Hepatocyte (in vitro differentiated cells): ENCODE measurements around the gene TRIM14. TPM values are rescaled to one million over a fixed set of nuclear protein-coding genes. Genes with fewer than 3 reads are reported as not detected.

Source experiments
- DNase-seq: peaks from one replicate; pipeline ENCODE4 v3.0.0-alpha.2; 2016; ENCODE audit warnings: low spot score
- H2AFZ ChIP-seq: fragments of 200-600 bp; sonication (generic); 2 replicates; pipeline ENCODE4 v1.6.0; 2016; ENCODE audit warnings: antibody characterized with exemption, mild to moderate bottlenecking
- H3K27ac ChIP-seq: fragments of 200-600 bp; sonication (generic); 2 replicates; pipeline ENCODE4 v1.5.1; 2016; ENCODE audit warnings: mild to moderate bottlenecking
- H3K27me3 ChIP-seq: fragments of 200-600 bp; sonication (generic); 2 replicates; pipeline ENCODE4 v1.6.1; 2016
- H3K36me3 ChIP-seq: fragments of 200-600 bp; sonication (generic); replicated peaks from 2 replicates; pipeline ENCODE4 v1.5.1; 2016; ENCODE audit warnings: low read depth; ENCODE audit not compliant: insufficient read depth
- H3K4me1 ChIP-seq: fragments of 200-600 bp; sonication (generic); 2 replicates; pipeline ENCODE4 v1.5.1; 2016; ENCODE audit warnings: mild to moderate bottlenecking, moderate library complexity; ENCODE audit not compliant: insufficient read depth
- H3K4me2 ChIP-seq: fragments of 200-600 bp; sonication (generic); 2 replicates; pipeline ENCODE4 v1.6.0; 2016
- H3K4me3 ChIP-seq: fragments of 200-600 bp; sonication (generic); 2 replicates; pipeline ENCODE4 v1.5.1; 2016; ENCODE audit warnings: mild to moderate bottlenecking
- H3K79me2 ChIP-seq: fragments of 200-600 bp; sonication (generic); 2 replicates; pipeline ENCODE4 v1.6.0; 2017; ENCODE audit warnings: mild to moderate bottlenecking
- H3K9me2 ChIP-seq: fragments of 200-600 bp; sonication (generic); replicated peaks from 2 replicates; pipeline ENCODE4 v1.6.0; 2017; ENCODE audit warnings: mild to moderate bottlenecking; ENCODE audit not compliant: insufficient read depth
- H3K9me3 ChIP-seq: fragments of 200-600 bp; sonication (generic); 2 replicates; pipeline ENCODE4 v1.5.1; 2016; ENCODE audit warnings: low read depth, mild to moderate bottlenecking
- H4K20me1 ChIP-seq: fragments of 200-600 bp; sonication (generic); 2 replicates; pipeline ENCODE4 v1.6.0; 2016; ENCODE audit warnings: mild to moderate bottlenecking; ENCODE audit not compliant: insufficient read depth, poor library complexity, severe bottlenecking
- EZH2 ChIP-seq: fragments of 200-600 bp; sonication (generic); IDR thresholded peaks from 2 replicates; pipeline ENCODE4 v1.6.1; 2016; ENCODE audit warnings: antibody characterized with exemption, mild to moderate bottlenecking, borderline replicate concordance
- EZH2phosphoT487 ChIP-seq: fragments of 200-600 bp; sonication (generic); IDR thresholded peaks from one replicate; pipeline ENCODE4 v1.6.1; 2018; ENCODE audit warnings: antibody characterized with exemption, mild to moderate bottlenecking, low read depth, moderate library complexity; ENCODE audit not compliant: unreplicated experiment, severe bottlenecking
- WGBS: methylation state at CpG from one replicate; pipeline ENCODE4 v1.1.6; 2016; ENCODE audit warnings: low lambda C conversion rate; ENCODE audit errors: missing lambda C conversion rate; 5-methylcytosine and 5-hydroxymethylcytosine counted together
- polyA plus RNA-seq: library from polyadenylated mRNA; unstranded; fragments of >200 nt; fragmentation: Nextera tagmentation; extraction: Ambion mirVana; gene quantifications from 2 replicates; pipeline ENCODE4 v1.2.1, GENCODE V29; 2016
- total RNA-seq: library from RNA; depleted of rRNA; stranded (reverse); fragments of >200 nt; gene quantifications from 2 replicates; pipeline ENCODE4 v1.2.3, GENCODE V29; 2014
- TF ChIP-seq, protein P1 (sequence below): fragments of 200-600 bp; sonication (generic); IDR thresholded peaks from 2 replicates; pipeline ENCODE4 v1.5.1; 2016; ENCODE audit warnings: antibody characterized with exemption, mild to moderate bottlenecking; ENCODE audit not compliant: poor library complexity

TRIM14 gene
- total and polyA plus RNA-seq, 2 experiments from 2014 or later = 8.1 to 10.0 TPM

DNA sequence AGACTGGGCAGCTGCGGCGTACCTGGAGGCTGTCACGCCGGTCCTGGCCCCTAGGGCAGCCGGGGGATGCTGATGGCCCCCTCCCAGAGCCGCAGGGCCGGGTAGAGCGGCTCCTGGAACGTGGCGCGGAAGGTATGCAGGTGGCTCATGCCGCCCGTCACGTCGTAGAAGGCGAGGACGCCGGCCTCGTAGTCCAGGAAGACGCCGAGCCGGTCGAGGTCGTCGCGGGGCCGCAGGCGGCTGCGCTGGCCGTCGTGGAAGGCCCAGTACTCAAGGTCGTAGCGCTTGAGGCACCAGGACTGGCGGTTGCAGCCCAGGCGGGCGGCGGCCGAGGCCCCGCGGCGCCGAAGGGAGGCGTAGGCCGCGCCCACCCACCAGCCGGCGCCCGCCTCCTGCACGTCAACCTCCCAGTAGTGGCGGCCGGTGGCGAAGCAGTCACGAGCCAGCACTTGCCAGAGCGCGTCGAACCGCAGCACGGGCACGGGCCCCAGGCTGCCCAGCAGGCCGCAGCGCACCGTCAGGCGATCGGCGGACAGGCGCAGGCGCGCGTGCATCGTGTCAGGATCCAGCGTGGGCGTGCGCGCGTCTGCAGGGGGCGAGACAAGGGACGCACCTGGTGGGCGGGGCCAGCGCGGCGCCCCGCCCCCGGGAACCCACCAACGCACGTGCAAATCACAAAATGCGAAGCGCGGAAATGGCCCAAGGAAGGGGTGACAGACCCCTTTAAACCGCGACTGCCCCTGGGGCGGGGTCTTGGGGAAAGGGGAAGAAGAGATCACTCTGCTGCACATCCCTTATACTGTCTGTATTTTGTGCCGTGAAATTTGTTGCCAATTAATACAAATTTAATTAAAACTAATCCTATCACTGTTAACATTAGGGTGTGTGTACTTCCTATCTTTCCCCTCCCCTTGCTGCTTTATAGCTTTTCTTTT is 31.3 kb downstream of the TRIM14 start:
- H3K9me3 ChIP-seq = no peaks in the 10 kb centered on the region
- peak overlapping the region; percentile 33 for H2AFZ ChIP-seq
- H3K9me2 ChIP-seq = no peaks in the 10 kb centered on the region
- H3K4me1 ChIP-seq = no peaks in the 10 kb centered on the region
- H3K27me3 ChIP-seq = no peaks in the 10 kb centered on the region
- H3K4me2 ChIP-seq = peak overlapping the region; percentile 73
- no peak overlapping the region for H3K4me3 ChIP-seq
- no peaks in the 10 kb centered on the region for H4K20me1 ChIP-seq
- peak; percentile 77 for DNase-seq
- whole genome bisulfite sequencing = 28% methylated on average over 91 of the region's 92 CpGs
- H3K36me3 ChIP-seq = no peaks in the 10 kb centered on the region
- no peaks in the 10 kb centered on the region for H3K79me2 ChIP-seq
- TF ChIP-seq, protein P1, sequence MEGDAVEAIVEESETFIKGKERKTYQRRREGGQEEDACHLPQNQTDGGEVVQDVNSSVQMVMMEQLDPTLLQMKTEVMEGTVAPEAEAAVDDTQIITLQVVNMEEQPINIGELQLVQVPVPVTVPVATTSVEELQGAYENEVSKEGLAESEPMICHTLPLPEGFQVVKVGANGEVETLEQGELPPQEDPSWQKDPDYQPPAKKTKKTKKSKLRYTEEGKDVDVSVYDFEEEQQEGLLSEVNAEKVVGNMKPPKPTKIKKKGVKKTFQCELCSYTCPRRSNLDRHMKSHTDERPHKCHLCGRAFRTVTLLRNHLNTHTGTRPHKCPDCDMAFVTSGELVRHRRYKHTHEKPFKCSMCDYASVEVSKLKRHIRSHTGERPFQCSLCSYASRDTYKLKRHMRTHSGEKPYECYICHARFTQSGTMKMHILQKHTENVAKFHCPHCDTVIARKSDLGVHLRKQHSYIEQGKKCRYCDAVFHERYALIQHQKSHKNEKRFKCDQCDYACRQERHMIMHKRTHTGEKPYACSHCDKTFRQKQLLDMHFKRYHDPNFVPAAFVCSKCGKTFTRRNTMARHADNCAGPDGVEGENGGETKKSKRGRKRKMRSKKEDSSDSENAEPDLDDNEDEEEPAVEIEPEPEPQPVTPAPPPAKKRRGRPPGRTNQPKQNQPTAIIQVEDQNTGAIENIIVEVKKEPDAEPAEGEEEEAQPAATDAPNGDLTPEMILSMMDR = no peak
- TF ChIP-seq EZH2 (no peak), EZH2phosphoT487 (no peak)
- H3K27ac ChIP-seq = no peak overlapping the region

DNA sequence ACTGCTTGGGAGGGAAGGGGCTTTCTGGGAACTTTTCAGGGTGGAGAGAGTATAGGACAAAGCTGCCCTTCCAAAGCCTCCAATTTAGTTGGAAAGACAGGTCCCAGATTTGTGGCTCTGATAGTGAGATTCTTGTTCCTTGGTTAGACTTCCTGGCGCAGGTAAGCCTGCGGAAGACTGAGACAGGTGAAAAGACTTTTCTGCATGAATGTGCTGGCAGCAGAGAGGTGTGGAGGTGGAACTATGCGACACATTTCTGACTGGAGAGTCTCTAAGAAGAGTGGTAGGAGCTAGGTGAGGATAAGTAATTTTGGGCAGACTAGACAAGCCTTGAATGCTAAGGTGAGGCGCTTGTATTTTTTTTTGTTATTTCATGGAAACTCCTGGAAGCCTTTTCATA is 32.6 kb downstream of the TRIM14 start:
- no peak for TF ChIP-seq EZH2phosphoT487
- TF ChIP-seq, protein P1 = no peak
- no peak for TF ChIP-seq EZH2
- Histone ChIP-seq H3K9me3 (no peaks in the 10 kb centered on the region), H3K9me2 (no peaks in the 10 kb centered on the region), H3K4me1 (no peaks in the 10 kb centered on the region), H3K36me3 (no peaks in the 10 kb centered on the region), H3K79me2 (no peaks in the 10 kb centered on the region), H3K4me2 (no peak overlapping the region), H4K20me1 (no peaks in the 10 kb centered on the region), H3K4me3 (no peak overlapping the region), H3K27me3 (no peaks in the 10 kb centered on the region), H3K27ac (no peak overlapping the region), H2AFZ (no peak overlapping the region)
- no peak for DNase-seq
- 94% methylated on average over 4 of the region's 4 CpGs for WGBS

- no peak overlapping the region for H3K4me2 ChIP-seq
- no peaks in the 10 kb centered on the region for H4K20me1 ChIP-seq
- H3K79me2 ChIP-seq = no peaks in the 10 kb centered on the region
- 70% methylated on average over 6 of the region's 7 CpGs for WGBS
- H3K27me3 ChIP-seq = no peaks in the 10 kb centered on the region
- TF ChIP-seq EZH2phosphoT487 = no peak
- TF ChIP-seq, protein P1 = no peak
- TF ChIP-seq EZH2 = no peak
- H3K27ac ChIP-seq = no peak overlapping the region
- no peaks in the 10 kb centered on the region for H3K36me3 ChIP-seq
- H3K4me3 ChIP-seq = no peak overlapping the region
- no peaks in the 10 kb centered on the region for H3K9me3 ChIP-seq
- H2AFZ ChIP-seq = no peak overlapping the region
- DNase-seq = no peak
- no peaks in the 10 kb centered on the region for H3K9me2 ChIP-seq
- H3K4me1 ChIP-seq = no peaks in the 10 kb centered on the region
Observed at GRCh38 chr9:98085944-98086343, 33.1 kb downstream of the TRIM14 start.
